ENCODE data around the gene SLC6A4. TPM values are rescaled to one million over a fixed set of nuclear protein-coding genes. Genes with fewer than 3 reads are reported as not detected.

SLC6A4 gene
- total RNA-seq, 1 donor from 2014 or later, result not detected

DNA sequence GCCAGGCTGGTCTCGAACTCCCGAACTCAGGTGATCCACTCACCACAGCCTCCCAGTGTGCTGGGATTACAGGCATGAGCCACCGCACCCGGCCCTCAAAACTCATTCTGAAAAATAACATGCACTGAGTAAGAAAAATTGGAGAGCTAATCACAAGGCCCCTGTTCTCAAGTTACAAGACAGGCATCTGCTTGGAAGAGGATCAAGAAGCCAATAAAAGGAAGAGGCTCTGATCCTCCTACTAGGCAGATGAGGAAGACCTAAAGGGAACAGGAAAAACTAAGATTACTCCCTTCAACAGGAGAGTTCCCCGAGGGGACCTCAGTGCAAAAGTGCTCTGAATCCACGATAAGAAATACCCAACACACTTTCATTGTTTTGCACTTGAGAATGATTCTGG is 37.9 kb upstream of the SLC6A4 start:
- Histone ChIP-seq H3K36me3 (ENCODE audit: control insufficient read depth, insufficient read depth, low read length) (peaks cover 6% of the 10 kb centered on the region), H3K27me3 (ENCODE audit: control insufficient read depth, insufficient read depth, low read length) (no peaks in the 10 kb centered on the region), H3K4me3 (ENCODE audit: low read depth, low read length) (no peak overlapping the region)
- FAIRE-seq (no peak), DNase-seq (ENCODE audit: low read depth) (no peak)
- TF ChIP-seq, protein P1, sequence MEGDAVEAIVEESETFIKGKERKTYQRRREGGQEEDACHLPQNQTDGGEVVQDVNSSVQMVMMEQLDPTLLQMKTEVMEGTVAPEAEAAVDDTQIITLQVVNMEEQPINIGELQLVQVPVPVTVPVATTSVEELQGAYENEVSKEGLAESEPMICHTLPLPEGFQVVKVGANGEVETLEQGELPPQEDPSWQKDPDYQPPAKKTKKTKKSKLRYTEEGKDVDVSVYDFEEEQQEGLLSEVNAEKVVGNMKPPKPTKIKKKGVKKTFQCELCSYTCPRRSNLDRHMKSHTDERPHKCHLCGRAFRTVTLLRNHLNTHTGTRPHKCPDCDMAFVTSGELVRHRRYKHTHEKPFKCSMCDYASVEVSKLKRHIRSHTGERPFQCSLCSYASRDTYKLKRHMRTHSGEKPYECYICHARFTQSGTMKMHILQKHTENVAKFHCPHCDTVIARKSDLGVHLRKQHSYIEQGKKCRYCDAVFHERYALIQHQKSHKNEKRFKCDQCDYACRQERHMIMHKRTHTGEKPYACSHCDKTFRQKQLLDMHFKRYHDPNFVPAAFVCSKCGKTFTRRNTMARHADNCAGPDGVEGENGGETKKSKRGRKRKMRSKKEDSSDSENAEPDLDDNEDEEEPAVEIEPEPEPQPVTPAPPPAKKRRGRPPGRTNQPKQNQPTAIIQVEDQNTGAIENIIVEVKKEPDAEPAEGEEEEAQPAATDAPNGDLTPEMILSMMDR (IDR thresholded peaks at IDR 0.05; ENCODE audit: insufficient read depth, low read length, severe bottlenecking), result no peak

DNA sequence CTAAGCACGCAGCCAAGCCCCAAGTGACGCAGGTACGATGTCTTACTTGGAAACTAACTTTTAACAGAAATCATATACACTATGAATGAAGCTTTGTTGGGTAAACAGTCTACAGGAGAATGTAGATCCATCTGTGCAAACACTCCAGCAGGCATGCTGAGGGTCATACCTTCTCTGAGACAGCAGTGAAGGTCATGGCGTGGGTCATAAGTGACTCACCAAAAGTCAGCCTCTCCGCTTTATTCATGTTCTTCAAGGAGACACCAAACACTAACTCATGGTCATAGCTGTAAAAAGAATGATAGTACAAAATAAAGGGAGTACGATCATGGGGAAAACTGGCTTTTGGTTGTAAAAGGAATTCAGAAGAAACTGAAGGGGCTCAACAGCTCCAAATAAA is 35.6 kb upstream of the SLC6A4 start:
- H3K27me3 ChIP-seq (ENCODE audit: control insufficient read depth, insufficient read depth, low read length), result no peaks in the 10 kb centered on the region
- H3K36me3 ChIP-seq (ENCODE audit: control insufficient read depth, insufficient read depth, low read length), result peaks cover 6% of the 10 kb centered on the region
- FAIRE-seq, result no peak
- no peak overlapping the region for H3K4me3 ChIP-seq (ENCODE audit: low read depth, low read length)
- DNase-seq (ENCODE audit: low read depth), result no peak
- TF ChIP-seq, protein P1 (IDR thresholded peaks at IDR 0.05; ENCODE audit: insufficient read depth, low read length, severe bottlenecking), result no peak

DNA sequence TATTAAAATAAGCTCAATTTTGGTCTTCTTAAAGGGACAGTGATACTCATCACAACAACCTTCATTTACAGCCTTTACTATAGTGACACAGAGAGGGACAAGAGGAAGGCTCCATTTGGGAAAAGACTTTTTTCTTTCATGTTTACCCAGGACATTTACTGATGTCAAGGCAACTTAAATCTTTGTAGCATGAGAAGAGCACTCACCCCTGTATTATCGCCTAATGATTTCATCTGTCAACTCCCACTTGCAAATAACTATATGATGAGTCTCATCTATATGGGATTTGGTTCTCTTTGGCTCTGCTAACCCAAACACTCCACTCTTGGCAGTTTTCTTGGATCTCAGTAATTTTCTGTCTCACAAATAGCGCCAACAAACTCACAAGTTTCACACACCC is 32.1 kb upstream of the SLC6A4 start:
- FAIRE-seq (no peak), DNase-seq (ENCODE audit: low read depth) (no peak)
- H3K36me3 ChIP-seq (ENCODE audit: control insufficient read depth, insufficient read depth, low read length), result peaks cover 5% of the 10 kb centered on the region
- TF ChIP-seq, protein P1 (IDR thresholded peaks at IDR 0.05; ENCODE audit: insufficient read depth, low read length, severe bottlenecking), result no peak
- no peak overlapping the region for H3K4me3 ChIP-seq (ENCODE audit: low read depth, low read length)
- H3K27me3 ChIP-seq (ENCODE audit: control insufficient read depth, insufficient read depth, low read length), result no peaks in the 10 kb centered on the region

DNA sequence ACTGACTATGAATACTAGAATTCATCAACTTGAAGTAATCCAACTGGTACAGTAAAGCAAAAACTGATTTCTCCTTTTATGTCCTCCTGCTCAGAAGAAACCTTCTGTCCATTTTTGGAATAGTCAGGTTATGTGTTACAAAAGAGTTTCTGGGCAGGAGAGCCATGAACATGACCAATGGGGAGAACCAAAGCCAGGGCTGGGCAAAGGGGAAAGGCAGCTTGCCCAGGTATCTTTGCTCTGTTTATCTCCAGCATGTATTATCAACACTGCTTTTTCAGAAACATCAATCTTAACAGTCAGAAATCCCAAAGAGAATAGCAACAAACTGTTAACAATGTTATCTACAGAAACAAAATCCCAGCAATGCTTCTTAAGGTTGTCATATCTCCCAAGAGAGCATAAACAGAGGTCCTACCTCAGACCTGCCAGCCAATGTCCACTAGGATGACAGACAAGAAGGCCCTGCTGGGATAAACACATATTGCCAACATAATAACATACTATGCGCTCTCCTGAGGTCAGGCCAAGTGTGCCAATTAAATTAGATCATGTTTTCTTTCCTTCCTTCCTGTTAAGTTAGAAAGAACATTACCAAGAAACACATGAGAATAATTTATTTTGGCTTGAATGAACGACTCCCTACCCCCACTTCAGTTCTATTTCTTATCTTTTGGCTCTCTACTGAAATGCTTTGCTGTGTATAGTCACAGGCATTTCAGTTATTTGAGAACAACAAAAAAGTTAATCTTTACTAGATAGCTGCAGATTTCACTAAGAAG is 28.2 kb upstream of the SLC6A4 start:
- DNase-seq (ENCODE audit: low read depth) (no peak), FAIRE-seq (peak; percentile 36)
- Histone ChIP-seq H3K27me3 (ENCODE audit: control insufficient read depth, insufficient read depth, low read length) (no peaks in the 10 kb centered on the region), H3K4me3 (ENCODE audit: low read depth, low read length) (no peak overlapping the region), H3K36me3 (ENCODE audit: control insufficient read depth, insufficient read depth, low read length) (peaks cover 2% of the 10 kb centered on the region)
- TF ChIP-seq, protein P1 (IDR thresholded peaks at IDR 0.05; ENCODE audit: insufficient read depth, low read length, severe bottlenecking), result no peak

DNA sequence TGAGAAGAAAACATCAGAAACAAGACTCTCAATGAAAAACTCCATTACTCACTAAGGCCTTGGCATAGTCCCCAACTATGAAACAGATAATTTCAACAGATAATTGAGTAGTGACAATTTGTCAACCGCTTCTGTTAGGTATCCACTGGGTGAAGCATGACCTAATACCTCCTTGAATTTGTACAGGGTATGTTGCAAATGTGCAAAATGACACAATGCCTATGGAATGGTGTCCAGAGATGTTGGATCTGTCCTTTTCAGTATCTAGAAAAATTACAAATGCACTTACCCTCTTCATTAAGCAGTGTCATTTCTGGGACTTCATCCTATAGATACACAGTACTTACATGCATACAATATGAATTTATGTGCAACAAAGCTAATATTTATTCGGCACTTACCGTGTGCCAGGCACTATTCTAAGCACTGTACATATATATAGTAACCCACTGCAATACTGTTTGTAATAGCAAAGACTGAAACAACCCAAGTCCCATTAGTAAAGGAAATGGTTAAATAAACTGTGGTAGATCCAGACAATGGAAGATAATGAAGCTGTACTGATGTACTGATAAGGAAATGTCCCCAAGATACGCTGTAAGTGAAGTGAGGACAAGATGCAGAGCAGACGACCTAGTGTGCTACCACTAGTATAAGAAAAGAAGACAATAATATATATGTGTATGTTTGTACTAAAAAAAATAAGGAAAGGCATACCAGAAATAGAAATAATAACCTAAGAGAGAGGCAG is 21.4 kb upstream of the SLC6A4 start:
- Histone ChIP-seq H3K27me3 (ENCODE audit: control insufficient read depth, insufficient read depth, low read length) (no peaks in the 10 kb centered on the region), H3K36me3 (ENCODE audit: control insufficient read depth, insufficient read depth, low read length) (peaks cover 2% of the 10 kb centered on the region), H3K4me3 (ENCODE audit: low read depth, low read length) (no peak overlapping the region)
- DNase-seq (ENCODE audit: low read depth), result peak; percentile 15
- TF ChIP-seq, protein P1 (IDR thresholded peaks at IDR 0.05; ENCODE audit: insufficient read depth, low read length, severe bottlenecking), result no peak
- no peak for FAIRE-seq
